Measurements from ENCODE around the gene LPIN2.

Gene LPIN2

DNA sequence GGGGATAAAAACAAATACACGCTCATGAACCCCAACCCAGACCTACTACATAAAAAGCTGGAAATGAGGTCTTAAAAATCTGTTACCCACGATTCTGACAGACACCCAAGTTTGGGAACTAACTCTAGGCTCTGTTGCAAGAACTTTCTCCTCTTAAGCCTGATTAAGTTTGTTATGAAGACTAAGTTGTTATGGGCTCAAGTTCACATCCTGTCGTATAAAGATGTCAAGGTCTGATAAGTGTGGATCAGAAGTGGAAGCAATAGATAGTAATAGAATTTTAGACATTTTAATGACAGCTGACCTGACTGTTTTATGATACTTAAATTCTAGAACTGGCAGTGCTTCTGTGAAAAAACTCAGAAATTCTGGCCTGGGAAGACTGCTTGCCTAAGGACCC is 43.2 kb downstream of the LPIN2 start:
- H3K4me3 ChIP-seq (ENCODE audit: control insufficient read depth, low read depth, low read length): no peak overlapping the region
- no peak for DNase-seq (ENCODE audit: low read depth)

DNA sequence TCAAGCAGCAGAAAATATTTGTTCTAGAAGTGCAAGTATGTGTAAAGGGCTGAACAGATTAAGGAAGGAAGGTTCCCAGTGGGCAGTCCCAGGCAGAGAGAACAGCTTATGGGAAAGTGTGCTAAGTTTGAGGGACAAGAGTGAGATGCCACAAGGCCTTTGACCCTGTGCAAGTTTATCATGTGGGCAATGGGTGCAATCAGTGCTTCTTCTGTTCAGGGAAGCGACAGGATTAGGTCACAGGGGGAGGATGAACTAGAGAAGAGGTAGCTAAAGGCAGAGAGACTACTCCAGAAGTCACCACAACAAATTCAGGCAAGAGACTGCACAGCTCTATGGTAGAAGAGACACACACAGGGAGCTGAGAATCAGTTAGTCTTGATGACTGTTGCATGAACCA is 44.3 kb downstream of the LPIN2 start:
- TF ChIP-seq, protein P1, sequence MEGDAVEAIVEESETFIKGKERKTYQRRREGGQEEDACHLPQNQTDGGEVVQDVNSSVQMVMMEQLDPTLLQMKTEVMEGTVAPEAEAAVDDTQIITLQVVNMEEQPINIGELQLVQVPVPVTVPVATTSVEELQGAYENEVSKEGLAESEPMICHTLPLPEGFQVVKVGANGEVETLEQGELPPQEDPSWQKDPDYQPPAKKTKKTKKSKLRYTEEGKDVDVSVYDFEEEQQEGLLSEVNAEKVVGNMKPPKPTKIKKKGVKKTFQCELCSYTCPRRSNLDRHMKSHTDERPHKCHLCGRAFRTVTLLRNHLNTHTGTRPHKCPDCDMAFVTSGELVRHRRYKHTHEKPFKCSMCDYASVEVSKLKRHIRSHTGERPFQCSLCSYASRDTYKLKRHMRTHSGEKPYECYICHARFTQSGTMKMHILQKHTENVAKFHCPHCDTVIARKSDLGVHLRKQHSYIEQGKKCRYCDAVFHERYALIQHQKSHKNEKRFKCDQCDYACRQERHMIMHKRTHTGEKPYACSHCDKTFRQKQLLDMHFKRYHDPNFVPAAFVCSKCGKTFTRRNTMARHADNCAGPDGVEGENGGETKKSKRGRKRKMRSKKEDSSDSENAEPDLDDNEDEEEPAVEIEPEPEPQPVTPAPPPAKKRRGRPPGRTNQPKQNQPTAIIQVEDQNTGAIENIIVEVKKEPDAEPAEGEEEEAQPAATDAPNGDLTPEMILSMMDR (IDR thresholded peaks at IDR 0.05; ENCODE audit: control insufficient read depth, insufficient read depth, low read depth, low read length, missing control alignments): no peak
- DNase-seq (ENCODE audit: low read depth): no peak
- H3K4me3 ChIP-seq (ENCODE audit: control insufficient read depth, low read depth, low read length): no peak overlapping the region

More for the DNA sequence above, 43.2 kb downstream of the LPIN2 start:
- TF ChIP-seq, protein P1 (IDR thresholded peaks at IDR 0.05; ENCODE audit: control insufficient read depth, insufficient read depth, low read depth, low read length, missing control alignments): no peak

DNA sequence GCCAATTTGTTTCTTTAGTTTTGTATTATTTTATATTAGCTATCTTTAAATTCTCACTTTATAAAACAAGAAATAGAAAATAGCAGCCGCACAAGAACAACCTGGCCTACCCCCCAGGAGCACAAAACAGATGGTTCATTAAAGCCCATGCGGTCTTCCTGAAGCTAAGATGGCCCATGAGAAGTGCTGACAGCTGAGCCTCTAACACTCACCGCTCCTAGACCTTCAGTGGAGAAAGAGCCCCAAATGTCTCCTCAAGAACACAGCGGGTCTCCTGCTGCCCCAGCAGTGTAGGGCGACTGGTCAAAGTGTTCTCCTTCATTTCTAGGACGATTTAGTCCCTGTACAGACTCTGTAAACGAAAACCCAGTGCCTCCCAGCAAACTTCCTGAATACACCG is 45.1 kb downstream of the LPIN2 start:
- no peak for DNase-seq (ENCODE audit: low read depth)
- H3K4me3 ChIP-seq (ENCODE audit: control insufficient read depth, low read depth, low read length): no peak overlapping the region
- TF ChIP-seq, protein P1 (IDR thresholded peaks at IDR 0.05; ENCODE audit: control insufficient read depth, insufficient read depth, low read depth, low read length, missing control alignments): no peak

DNA sequence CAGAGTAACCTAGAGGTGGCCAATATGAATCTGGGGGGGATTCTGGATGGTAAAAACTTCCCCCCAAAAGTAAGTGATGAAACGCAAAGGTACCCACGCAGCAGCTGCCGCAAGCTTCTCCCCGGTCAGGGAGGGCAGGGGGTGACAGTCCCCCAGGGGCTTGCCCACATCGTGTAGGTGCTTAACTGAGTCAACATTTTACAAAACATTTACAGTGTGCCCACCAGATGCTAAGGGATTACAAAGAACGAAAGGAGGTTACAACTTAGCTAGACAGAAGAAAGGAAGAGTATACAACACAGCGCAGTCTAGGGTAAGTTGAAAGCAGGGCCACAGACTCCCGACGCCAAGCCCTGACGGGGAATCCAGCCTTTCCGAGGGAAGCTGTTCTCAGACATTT is 45.6 kb downstream of the LPIN2 start:
- H3K4me3 ChIP-seq (ENCODE audit: control insufficient read depth, low read depth, low read length): no peak overlapping the region

DNA sequence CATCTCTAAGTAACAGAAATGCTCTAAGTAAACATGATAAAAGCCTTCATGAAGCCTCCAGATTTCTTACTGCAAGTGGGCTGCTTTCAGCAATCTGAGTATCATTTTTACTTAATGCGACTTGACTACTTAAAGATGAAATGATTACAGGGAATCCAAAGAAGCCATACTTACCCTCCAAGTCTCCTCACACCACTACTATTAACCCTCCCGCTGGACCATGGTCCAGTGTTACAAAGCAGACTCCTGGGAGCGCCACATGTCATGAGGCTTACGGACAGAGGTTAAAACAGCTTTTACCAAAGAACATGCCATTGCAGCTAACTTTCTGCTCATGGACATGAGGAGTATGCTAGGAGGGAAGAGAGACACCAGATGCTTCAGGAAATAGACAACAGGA is 46.4 kb downstream of the LPIN2 start:
- TF ChIP-seq, protein P1 (IDR thresholded peaks at IDR 0.05; ENCODE audit: control insufficient read depth, insufficient read depth, low read depth, low read length, missing control alignments): no peak
- no peak overlapping the region for H3K4me3 ChIP-seq (ENCODE audit: control insufficient read depth, low read depth, low read length)
- DNase-seq (ENCODE audit: low read depth): no peak

More for the DNA sequence above, 45.6 kb downstream of the LPIN2 start:
- DNase-seq (ENCODE audit: low read depth): no peak
- TF ChIP-seq, protein P1 (IDR thresholded peaks at IDR 0.05; ENCODE audit: control insufficient read depth, insufficient read depth, low read depth, low read length, missing control alignments): no peak

DNA sequence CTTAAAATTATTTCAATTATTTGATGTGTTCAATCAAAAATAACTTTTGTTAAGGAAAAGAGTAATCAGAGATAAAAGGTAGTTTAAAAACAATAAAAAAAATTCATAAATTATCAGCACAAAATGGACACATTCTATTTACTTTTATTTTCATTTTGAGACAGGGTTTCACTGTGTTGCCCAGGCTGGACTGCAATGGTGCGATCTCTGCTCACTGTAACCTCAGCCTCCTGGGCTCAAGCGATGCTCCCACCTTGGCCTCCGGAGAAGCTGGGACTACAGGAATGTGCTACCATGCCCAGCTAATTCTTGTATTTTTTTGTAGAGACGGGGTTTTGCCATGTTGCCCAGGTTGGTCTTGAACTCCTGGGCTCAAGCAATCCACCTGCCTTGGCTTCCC is 47.1 kb downstream of the LPIN2 start:
- H3K4me3 ChIP-seq (ENCODE audit: control insufficient read depth, low read depth, low read length): no peak overlapping the region
- TF ChIP-seq, protein P1 (IDR thresholded peaks at IDR 0.05; ENCODE audit: control insufficient read depth, insufficient read depth, low read depth, low read length, missing control alignments): no peak
- DNase-seq (ENCODE audit: low read depth): no peak

Measured in AG09309 (cell line).